NCI-H2107 treated with DMSO at 0.1 percent for 48 hours (cell line): ENCODE data around the gene TRIM51G.
"Not testable (repeated sequence)": the region's sequence is repeated elsewhere in the genome, so short reads cannot be mapped to it uniquely, and the experiment has no call there.

Source experiments
- DNase-seq: peaks from one replicate; lab custom pipeline; 2025; ENCODE audit not compliant: unreplicated experiment; lab: John Stamatoyannopoulos, UW

The TRIM51G gene

GRCh38 chr11:48983785-48984184, at the start of gene TRIM51G:
TSS of gene TRIM51G (minus strand) at chr11:48983885. CDS start at chr11:48981695, 2,190 bp downstream.
- not testable (repeated sequence) for DNase-seq

- not testable (repeated sequence) for DNase-seq
Measured at GRCh38 chr11:49028523-49028922, 44.8 kb upstream of the TRIM51G start, which contains the start of gene TRIM49B. TSS of gene TRIM49B (plus strand) at chr11:49028823. CDS start at chr11:49031600, 2,777 bp downstream.

- not testable (repeated sequence) for DNase-seq
Measured at GRCh38 chr11:48968592-48968991, 15.1 kb downstream of the TRIM51G start.

- not testable (repeated sequence) for DNase-seq
Measured at GRCh38 chr11:48955315-48956049, 28.2 kb downstream of the TRIM51G start.

- not testable (repeated sequence) for DNase-seq
Measured at GRCh38 chr11:48945796-48946195, 37.9 kb downstream of the TRIM51G start.
